UCSD-AML1 (cell line): ENCODE data around the gene GUCA2A.

Source experiments
- DNase-seq: peaks from one replicate; lab custom pipeline; 2025; ENCODE audit not compliant: unreplicated experiment; lab: John Stamatoyannopoulos, UW

GUCA2A gene

GRCh38 chr1:42177541-42177981, 13.0 kb upstream of the GUCA2A start:
- no peak for DNase-seq

GRCh38 chr1:42176902-42177519, 12.5 kb upstream of the GUCA2A start:
- no peak for DNase-seq

- no peak for DNase-seq
Observed at GRCh38 chr1:42175314-42176054, 10.9 kb upstream of the GUCA2A start.

- DNase-seq, result no peak
Observed at GRCh38 chr1:42173961-42174735, 9.6 kb upstream of the GUCA2A start.

- DNase-seq, result peak; percentile 58
Observed at GRCh38 chr1:42173155-42173933, 8.8 kb upstream of the GUCA2A start.

GRCh38 chr1:42172381-42173133, 8.0 kb upstream of the GUCA2A start:
- peak; percentile 39 for DNase-seq

- DNase-seq, result no peak
Observed at GRCh38 chr1:42171679-42172266, 7.2 kb upstream of the GUCA2A start.

GRCh38 chr1:42170779-42171621, 6.5 kb upstream of the GUCA2A start:
- DNase-seq, result no peak

GRCh38 chr1:42168763-42169162, 4.2 kb upstream of the GUCA2A start:
- no peak for DNase-seq

- no peak for DNase-seq
Observed at GRCh38 chr1:42168391-42168670, 3.8 kb upstream of the GUCA2A start.

- no peak for DNase-seq
Observed at GRCh38 chr1:42167611-42168390, 3.3 kb upstream of the GUCA2A start.

- DNase-seq, result no peak
Observed at GRCh38 chr1:42165511-42166210, 1.1 kb upstream of the GUCA2A start.

GRCh38 chr1:42163536-42164503, 725 bp downstream of the GUCA2A start:
- DNase-seq, result no peak

- DNase-seq, result no peak
Observed at GRCh38 chr1:42163114-42163513, 1.4 kb downstream of the GUCA2A start.

GRCh38 chr1:42162181-42162580, 2.4 kb downstream of the GUCA2A start:
- peak; percentile 53 for DNase-seq

GRCh38 chr1:42158189-42158588, 6.4 kb downstream of the GUCA2A start:
- no peak for DNase-seq

- peak; percentile 64 for DNase-seq
Observed at GRCh38 chr1:42157667-42158066, 6.9 kb downstream of the GUCA2A start.
